ENCODE results near the gene MNT.

DNA sequence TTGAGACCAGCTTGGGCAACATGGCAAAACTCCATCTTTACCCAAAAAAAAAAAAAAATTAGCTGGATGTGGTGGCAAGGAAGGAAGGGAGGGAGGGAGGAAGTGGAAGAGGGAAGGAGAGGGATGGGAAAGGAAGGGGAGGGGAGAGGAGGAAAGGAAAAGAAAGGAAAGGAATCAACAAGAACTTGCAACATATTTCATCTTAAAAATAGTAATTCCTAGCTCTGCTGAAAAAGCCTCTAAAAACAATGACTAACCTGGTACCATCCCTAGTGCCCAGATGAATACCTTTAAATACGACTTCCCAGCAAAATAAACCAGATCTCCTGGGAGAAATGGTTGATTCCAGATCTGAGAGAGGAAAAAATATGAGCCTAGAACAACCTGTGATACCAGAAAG lies 27.1 kb upstream of the MNT start:
- TF ChIP-seq, protein P1, sequence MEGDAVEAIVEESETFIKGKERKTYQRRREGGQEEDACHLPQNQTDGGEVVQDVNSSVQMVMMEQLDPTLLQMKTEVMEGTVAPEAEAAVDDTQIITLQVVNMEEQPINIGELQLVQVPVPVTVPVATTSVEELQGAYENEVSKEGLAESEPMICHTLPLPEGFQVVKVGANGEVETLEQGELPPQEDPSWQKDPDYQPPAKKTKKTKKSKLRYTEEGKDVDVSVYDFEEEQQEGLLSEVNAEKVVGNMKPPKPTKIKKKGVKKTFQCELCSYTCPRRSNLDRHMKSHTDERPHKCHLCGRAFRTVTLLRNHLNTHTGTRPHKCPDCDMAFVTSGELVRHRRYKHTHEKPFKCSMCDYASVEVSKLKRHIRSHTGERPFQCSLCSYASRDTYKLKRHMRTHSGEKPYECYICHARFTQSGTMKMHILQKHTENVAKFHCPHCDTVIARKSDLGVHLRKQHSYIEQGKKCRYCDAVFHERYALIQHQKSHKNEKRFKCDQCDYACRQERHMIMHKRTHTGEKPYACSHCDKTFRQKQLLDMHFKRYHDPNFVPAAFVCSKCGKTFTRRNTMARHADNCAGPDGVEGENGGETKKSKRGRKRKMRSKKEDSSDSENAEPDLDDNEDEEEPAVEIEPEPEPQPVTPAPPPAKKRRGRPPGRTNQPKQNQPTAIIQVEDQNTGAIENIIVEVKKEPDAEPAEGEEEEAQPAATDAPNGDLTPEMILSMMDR (IDR thresholded peaks at IDR 0.05 in 4 of 5, conservative IDR thresholded peaks at IDR 0.05 in 1 of 5), result no peak
- TF ChIP-seq POLR2A (IDR thresholded peaks at IDR 0.05), result no peak

Data from gastrocnemius medialis (tissue), 4 donors.